Prostate gland (tissue), 2 donors: Measurements from ENCODE around the gene PHF23. TPM values are rescaled to one million over a fixed set of nuclear protein-coding genes. Genes with fewer than 3 reads are reported as not detected.

Experiments used
- DNase-seq: peaks from one replicate; pipeline ENCODE4 v3.0.0-alpha.2; 2019; ENCODE audit warnings: low spot score
- H3K27ac ChIP-seq, 2 donors: fragments of 200-600 bp; sonication (generic); 2 replicates each; pipeline ENCODE4 v1.5.1; 2017 to 2019
- H3K27me3 ChIP-seq: fragments of 200-600 bp; sonication (generic); replicated peaks from 2 replicates; pipeline ENCODE4 v1.5.1; 2019; ENCODE audit not compliant: insufficient read depth
- H3K36me3 ChIP-seq, 2 donors: fragments of 200-600 bp; sonication (generic); 1 replicate in 1 of 2; 2 replicates in 1 of 2; pipeline versions ENCODE4 v1.5.1 to v1.8.1; 2017 to 2019
- H3K4me1 ChIP-seq: fragments of 200-600 bp; sonication (generic); replicated peaks from 2 replicates; pipeline ENCODE4 v1.5.1; 2019
- H3K4me3 ChIP-seq, 2 donors: fragments of 200-600 bp; sonication (generic); 2 replicates each; pipeline ENCODE4 v1.5.1; 2017 to 2019
- H3K9me3 ChIP-seq: fragments of 200-600 bp; sonication (generic); 2 replicates; pipeline ENCODE4 v1.5.1; 2017
- CTCF ChIP-seq, 4 experiments: fragments of 200-600 bp in 2 of 4; fragments of 450-650 bp in 2 of 4; sonication (generic) in 2 of 4; IDR thresholded peaks; 1 replicate in 3 of 4; 2 replicates in 1 of 4; pipeline ENCODE4 v1.5.1; 2016 to 2019; ENCODE audit warnings: antibody characterized with exemption in 4 of 4, mild to moderate bottlenecking in 2 of 4, moderate library complexity in 2 of 4
- POLR2A ChIP-seq: fragments of 450-650 bp; IDR thresholded peaks from one replicate; pipeline ENCODE4 v1.6.1; 2016; ENCODE audit warnings: antibody characterized with exemption, mild to moderate bottlenecking
- POLR2AphosphoS5 ChIP-seq: sonication (generic); formaldehyde crosslinking; IDR thresholded peaks from one replicate; pipeline ENCODE4 v1.6.1; 2017; ENCODE audit warnings: antibody characterized with exemption
- WGBS: methylation state at CpG from one replicate; pipeline ENCODE4 v1.1.5; 2018; 5-methylcytosine and 5-hydroxymethylcytosine counted together
- intact Hi-C: fragments of 100-400 bp; cut with DNase I; formaldehyde crosslinking; loops from one replicate; pipeline ENCODE4 v1.14.2; 2022
- total RNA-seq, 2 donors: library from RNA; depleted of rRNA; stranded (reverse); fragments of >200 nt; gene quantifications; one replicate each; pipeline ENCODE4 v1.1.0, GENCODE V29; 2016

Gene PHF23
- total RNA-seq, 2 donors from 2014 or later, result 41.2 to 92.5 TPM

- DNase-seq, result no peak
- 68% methylated on average over 5 of the region's 5 CpGs for WGBS
- Histone ChIP-seq H3K36me3 (no peaks in the 10 kb centered on the region), H3K4me3 (peak overlapping the region; percentile 98), H3K27ac (peak overlapping the region; percentile 100), H3K27me3 (no peaks in the 10 kb centered on the region), H3K9me3 (no peaks in the 10 kb centered on the region), H3K4me1 (peaks cover 13% of the 10 kb centered on the region)
- no peak for TF ChIP-seq CTCF (IDR thresholded peaks at IDR 0.05)
- TF ChIP-seq POLR2A, result no peak
- no peak for TF ChIP-seq POLR2AphosphoS5
- intact Hi-C loops, result loop anchor here (2.0 kb wide), 1 partner anchor 28 kb away; the partner anchor contains the start of gene SLC2A4
Observed at GRCh38 chr17:7253082-7253481, 13.8 kb upstream of the PHF23 start.

- peak within 1 kb of the TSS; percentile 98 for H3K4me3 ChIP-seq
- intact Hi-C loops, result loop anchor here (2.0 kb wide), 1 partner anchor 28 kb away; the partner anchor contains the start of gene SLC2A4
- WGBS, result 3% methylated on average over 35 of the region's 55 CpGs
Observed at GRCh38 chr17:7252176-7253043, 13.2 kb upstream of the PHF23 start, which contains the start of gene ELP5. TSS of gene ELP5 (plus strand) at chr17:7252215. CDS start at chr17:7252551, 336 bp downstream.

GRCh38 chr17:7251661-7252175, 12.5 kb upstream of the PHF23 start, which contains the start of gene CTDNEP1:
TSS of gene CTDNEP1 (minus strand) at chr17:7251734. CDS start at chr17:7251296, 438 bp downstream.
- TF ChIP-seq POLR2AphosphoS5, result peak; percentile 99
- TF ChIP-seq CTCF (IDR thresholded peaks at IDR 0.05), result no peak
- TF ChIP-seq POLR2A, result peak; percentile 61
- Histone ChIP-seq H3K9me3 (no peaks in the 10 kb centered on the region), H3K27ac (peak within 1 kb of the TSS; percentile 100), H3K36me3 (no peaks in the 10 kb centered on the region), H3K4me3 (peak within 1 kb of the TSS; percentile 98), H3K4me1 (peaks cover 13% of the 10 kb centered on the region), H3K27me3 (no peaks in the 10 kb centered on the region)
- 0% methylated on average over 41 of the region's 41 CpGs for WGBS
- intact Hi-C loops, result loop anchor here (2.0 kb wide), 1 partner anchor 29 kb away; the partner anchor contains the start of gene SLC2A4
- DNase-seq, result peak; percentile 99

More at GRCh38 chr17:7252176-7253043, 13.2 kb upstream of the PHF23 start, which contains the start of gene ELP5:
- DNase-seq, result peak; percentile 88
- Histone ChIP-seq H3K27ac (peak within 1 kb of the TSS; percentile 100), H3K27me3 (no peaks in the 10 kb centered on the region), H3K9me3 (no peaks in the 10 kb centered on the region), H3K4me1 (peaks cover 13% of the 10 kb centered on the region), H3K36me3 (no peaks in the 10 kb centered on the region)
- peak in 3 of 4 experiments; percentile 58 to 62 (median 58) for TF ChIP-seq CTCF (IDR thresholded peaks at IDR 0.05)
- TF ChIP-seq POLR2A, result peak; percentile 43
- TF ChIP-seq POLR2AphosphoS5, result peak; percentile 63

GRCh38 chr17:7250695-7251627, 11.7 kb upstream of the PHF23 start:
- under 1% methylated on average over 45 of the region's 55 CpGs for WGBS
- no peaks in the 10 kb centered on the region for H3K9me3 ChIP-seq
- peak overlapping the region; percentile 98 for H3K4me3 ChIP-seq
- no peak for DNase-seq
- TF ChIP-seq POLR2A (no peak), POLR2AphosphoS5 (no peak), CTCF (IDR thresholded peaks at IDR 0.05) (no peak)
- peaks cover 13% of the 10 kb centered on the region for H3K4me1 ChIP-seq
- intact Hi-C loops, result no loop called here
- peak overlapping the region; percentile 100 for H3K27ac ChIP-seq
- peaks cover 0 to 2% of the 10 kb centered on the region in 2 donors for H3K36me3 ChIP-seq
- H3K27me3 ChIP-seq, result no peaks in the 10 kb centered on the region
